Endothelial cell of umbilical vein (primary cell): ENCODE data around the gene FOXL3.

Experiments used
- EZH2 ChIP-seq: IDR thresholded peaks from 2 replicates; pipeline ENCODE4 v1.6.1; 2012; ENCODE audit warnings: borderline replicate concordance, low read depth, mild to moderate bottlenecking, moderate library complexity, low read length, inconsistent platforms; ENCODE audit not compliant: severe bottlenecking
- POLR2AphosphoS5 ChIP-seq: IDR thresholded peaks from 2 replicates; pipeline ENCODE4 v1.6.1; 2012; ENCODE audit warnings: low read depth, mild to moderate bottlenecking, control low read depth, low read length, moderate library complexity; ENCODE audit not compliant: insufficient read depth
- TF ChIP-seq, protein P1 (sequence below), 2 donors: IDR thresholded peaks; 1 replicate in 1 of 2; 2 replicates in 1 of 2; pipeline ENCODE4 v1.5.1; 2011; ENCODE audit warnings: low read length in 2 of 2, mild to moderate bottlenecking in 2 of 2, moderate library complexity in 2 of 2, control low read depth in 1 of 2, inconsistent platforms in 1 of 2, low read depth in 1 of 2; ENCODE audit not compliant: insufficient read depth in 1 of 2; ENCODE audit errors: extremely low read depth in 1 of 2
- TF ChIP-seq, protein P2 (sequence below): IDR thresholded peaks from 2 replicates; pipeline ENCODE4 v1.6.1; 2011; ENCODE audit not compliant: insufficient read depth, insufficient read length

DNA sequence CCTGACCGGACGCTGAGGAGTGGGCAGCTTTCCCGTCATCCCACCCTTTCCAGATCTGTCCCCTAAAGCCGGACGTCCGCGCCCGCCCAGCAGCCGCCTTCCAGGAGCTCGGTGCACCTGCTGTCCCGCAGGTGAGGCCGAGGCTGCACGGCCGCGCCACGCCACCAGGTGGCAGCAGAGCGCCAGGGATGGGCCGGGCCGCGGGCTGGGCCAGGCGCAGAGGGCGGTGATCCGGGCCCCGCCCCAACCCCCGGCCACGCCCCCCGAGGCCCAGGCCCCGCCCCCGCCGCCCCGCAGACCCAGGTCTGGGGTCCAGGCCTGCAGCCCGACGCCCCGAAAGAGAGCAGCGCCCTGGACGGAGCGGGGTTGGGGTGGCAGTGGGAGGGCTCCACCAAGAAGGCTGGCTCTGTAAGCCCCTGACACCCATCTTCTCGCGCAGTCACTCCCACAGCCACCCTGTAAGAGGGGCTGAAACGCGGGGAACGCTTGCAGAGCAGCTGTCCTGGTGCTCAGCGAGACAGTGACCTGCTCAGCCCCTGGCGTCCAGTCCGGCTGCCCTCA, 32.2 kb downstream of the FOXL3 start:
- TF ChIP-seq, protein P1, sequence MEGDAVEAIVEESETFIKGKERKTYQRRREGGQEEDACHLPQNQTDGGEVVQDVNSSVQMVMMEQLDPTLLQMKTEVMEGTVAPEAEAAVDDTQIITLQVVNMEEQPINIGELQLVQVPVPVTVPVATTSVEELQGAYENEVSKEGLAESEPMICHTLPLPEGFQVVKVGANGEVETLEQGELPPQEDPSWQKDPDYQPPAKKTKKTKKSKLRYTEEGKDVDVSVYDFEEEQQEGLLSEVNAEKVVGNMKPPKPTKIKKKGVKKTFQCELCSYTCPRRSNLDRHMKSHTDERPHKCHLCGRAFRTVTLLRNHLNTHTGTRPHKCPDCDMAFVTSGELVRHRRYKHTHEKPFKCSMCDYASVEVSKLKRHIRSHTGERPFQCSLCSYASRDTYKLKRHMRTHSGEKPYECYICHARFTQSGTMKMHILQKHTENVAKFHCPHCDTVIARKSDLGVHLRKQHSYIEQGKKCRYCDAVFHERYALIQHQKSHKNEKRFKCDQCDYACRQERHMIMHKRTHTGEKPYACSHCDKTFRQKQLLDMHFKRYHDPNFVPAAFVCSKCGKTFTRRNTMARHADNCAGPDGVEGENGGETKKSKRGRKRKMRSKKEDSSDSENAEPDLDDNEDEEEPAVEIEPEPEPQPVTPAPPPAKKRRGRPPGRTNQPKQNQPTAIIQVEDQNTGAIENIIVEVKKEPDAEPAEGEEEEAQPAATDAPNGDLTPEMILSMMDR (IDR thresholded peaks at IDR 0.05; ENCODE audit: extremely low read depth in 1 of 2, insufficient read depth in 1 of 2, low read depth in 1 of 2, low read length in 2 of 2): peak; percentile 73 to 79
- TF ChIP-seq EZH2 (no peak), POLR2AphosphoS5 (no peak)
- TF ChIP-seq, protein P2, sequence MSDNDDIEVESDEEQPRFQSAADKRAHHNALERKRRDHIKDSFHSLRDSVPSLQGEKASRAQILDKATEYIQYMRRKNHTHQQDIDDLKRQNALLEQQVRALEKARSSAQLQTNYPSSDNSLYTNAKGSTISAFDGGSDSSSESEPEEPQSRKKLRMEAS: no peak
